GM19455 (cell line): ENCODE measurements around the gene DYNC1I2.

ENCODE experiments used
- ATAC-seq: cut with Tn5 transposase; IDR thresholded peaks from one replicate; pipeline ENCODE4 v1.9.1; 2021; ENCODE audit not compliant: unreplicated experiment

DYNC1I2 gene

GRCh38 chr2:171687287-171688128 is at the start of gene DYNC1I2:
TSS of gene DYNC1I2 (plus strand) at chr2:171687469. CDS start at chr2:171690156, 2,687 bp downstream.
- peak; percentile 96 for ATAC-seq

GRCh38 chr2:171651667-171652415 is 35.4 kb upstream of the DYNC1I2 start:
- ATAC-seq, result no peak

DNA sequence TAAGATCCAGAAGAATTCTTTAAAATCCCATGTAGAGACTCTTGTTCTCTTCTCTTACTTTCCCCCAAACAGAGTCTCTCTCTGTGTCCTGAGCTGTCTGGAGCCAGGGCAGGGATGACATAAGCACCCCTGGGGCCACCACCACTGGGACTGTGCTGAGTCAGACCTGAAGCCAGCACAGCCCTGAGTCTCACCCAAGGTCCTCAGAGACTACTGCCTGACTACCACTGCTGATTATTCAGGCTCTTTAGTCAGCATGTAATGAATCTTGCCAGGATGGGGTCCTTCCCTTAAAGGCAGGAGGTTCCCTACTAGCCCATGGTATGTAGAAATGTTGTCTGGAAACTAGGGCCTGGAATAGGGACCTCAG is 34.9 kb upstream of the DYNC1I2 start:
- ATAC-seq, result no peak

DNA sequence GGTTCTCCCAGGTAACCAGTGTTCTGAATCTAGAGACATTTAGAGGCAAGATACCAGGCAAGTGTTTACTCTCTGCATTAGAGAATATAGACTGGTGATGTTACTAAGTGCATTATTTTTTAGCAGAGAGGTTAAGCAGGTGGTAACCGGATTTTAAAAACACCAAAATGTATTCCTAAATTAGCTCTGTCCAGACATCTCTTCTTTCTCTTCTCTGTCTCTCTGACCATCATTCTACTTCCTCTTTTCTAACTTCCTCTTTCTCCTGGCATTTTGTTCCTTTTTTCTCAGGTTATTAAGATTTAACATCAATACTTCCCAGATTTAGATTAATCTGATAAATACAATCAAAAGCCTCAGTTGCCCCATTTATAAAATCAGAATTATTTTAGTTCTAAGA is 31.7 kb upstream of the DYNC1I2 start:
- ATAC-seq, result no peak

- ATAC-seq, result no peak
Measured at GRCh38 chr2:171667041-171667440, 20.2 kb upstream of the DYNC1I2 start.

- no peak for ATAC-seq
Measured at GRCh38 chr2:171668183-171668582, 19.1 kb upstream of the DYNC1I2 start.

GRCh38 chr2:171669121-171669520 is 18.1 kb upstream of the DYNC1I2 start:
- no peak for ATAC-seq

GRCh38 chr2:171670655-171671054 is 16.6 kb upstream of the DYNC1I2 start:
- ATAC-seq, result no peak

- no peak for ATAC-seq
Measured at GRCh38 chr2:171671867-171672266, 15.4 kb upstream of the DYNC1I2 start.

GRCh38 chr2:171673905-171674304 is 13.4 kb upstream of the DYNC1I2 start:
- ATAC-seq, result no peak

- ATAC-seq, result no peak
Measured at GRCh38 chr2:171675810-171676345, 11.4 kb upstream of the DYNC1I2 start.

GRCh38 chr2:171678619-171679018 is 8.7 kb upstream of the DYNC1I2 start:
- no peak for ATAC-seq

- ATAC-seq, result no peak
Measured at GRCh38 chr2:171688129-171688465, 828 bp downstream of the DYNC1I2 start.

DNA sequence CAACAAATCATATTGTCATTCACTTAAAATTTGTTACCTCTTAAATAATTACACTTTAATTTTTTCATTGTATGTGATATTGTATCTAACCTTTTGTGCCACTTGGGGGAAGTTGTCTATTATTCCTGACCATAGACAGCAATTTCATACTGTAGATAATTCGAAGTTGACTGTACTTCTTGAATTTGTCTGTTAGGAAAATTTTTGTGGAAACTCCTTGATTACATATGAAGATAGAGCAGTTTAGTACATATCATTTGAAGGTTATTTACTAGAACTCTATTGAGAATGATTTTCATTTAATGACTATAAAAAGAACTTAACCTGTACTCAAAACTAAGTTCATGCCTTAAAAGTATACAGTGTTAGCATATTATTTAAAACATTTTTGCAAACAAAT is 5.1 kb downstream of the DYNC1I2 start:
- no peak for ATAC-seq

- ATAC-seq, result no peak
Measured at GRCh38 chr2:171702781-171703556, 15.7 kb downstream of the DYNC1I2 start.

GRCh38 chr2:171703574-171704347 is 16.5 kb downstream of the DYNC1I2 start:
- no peak for ATAC-seq

- no peak for ATAC-seq
Measured at GRCh38 chr2:171706152-171706803, 19.0 kb downstream of the DYNC1I2 start.

DNA sequence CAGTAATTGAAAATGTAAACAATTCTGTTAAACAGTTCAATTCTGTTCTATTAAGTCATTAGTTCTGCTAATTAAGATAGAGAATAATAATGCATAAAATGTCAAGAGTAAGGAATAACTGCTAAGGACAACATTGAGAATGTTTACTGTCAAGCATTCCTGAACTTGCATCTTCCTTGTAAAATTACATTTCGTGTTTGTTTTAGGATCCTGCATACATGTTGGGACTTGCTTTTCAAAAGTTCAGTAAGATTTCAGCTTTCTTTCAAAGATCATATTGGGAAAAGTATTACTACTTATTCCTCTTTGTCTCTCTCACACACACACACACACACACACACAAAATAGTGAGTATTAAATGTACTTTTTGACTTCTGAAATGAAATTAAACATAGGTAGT is 20.5 kb downstream of the DYNC1I2 start:
- no peak for ATAC-seq

DNA sequence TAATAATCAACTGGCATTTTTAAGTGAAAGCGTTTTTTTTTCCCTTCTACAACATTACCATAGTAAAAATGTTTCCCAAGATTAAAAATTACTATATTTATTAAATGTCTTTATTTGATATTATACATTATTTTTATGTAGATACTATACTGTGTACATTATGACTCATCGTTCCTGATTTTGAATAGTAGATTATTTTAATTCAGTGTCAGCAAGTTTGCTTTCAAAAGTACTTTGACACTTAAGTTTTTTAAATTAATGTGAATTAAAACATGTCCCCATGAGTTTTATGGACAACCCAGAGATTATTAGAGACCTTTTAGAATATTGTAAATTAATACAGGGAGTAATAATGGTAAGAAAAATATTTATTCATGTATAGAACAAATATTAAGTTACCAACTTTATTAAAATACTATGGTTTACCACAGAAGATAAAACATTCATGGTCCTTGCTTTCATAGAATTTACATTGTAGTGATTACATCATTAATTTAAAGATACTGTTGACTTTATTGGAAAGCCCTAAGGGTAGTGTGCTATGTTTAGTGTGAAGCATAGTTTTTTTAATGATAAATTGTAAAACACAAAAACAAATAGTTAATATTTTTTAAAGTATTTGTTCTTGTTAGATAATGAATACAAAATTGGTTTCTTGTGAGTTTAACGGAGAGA is 21.9 kb downstream of the DYNC1I2 start:
- no peak for ATAC-seq

GRCh38 chr2:171711351-171711750 is 24.1 kb downstream of the DYNC1I2 start:
- ATAC-seq, result no peak
